ENCODE measurements around the gene SHMT2.

Gene SHMT2

DNA sequence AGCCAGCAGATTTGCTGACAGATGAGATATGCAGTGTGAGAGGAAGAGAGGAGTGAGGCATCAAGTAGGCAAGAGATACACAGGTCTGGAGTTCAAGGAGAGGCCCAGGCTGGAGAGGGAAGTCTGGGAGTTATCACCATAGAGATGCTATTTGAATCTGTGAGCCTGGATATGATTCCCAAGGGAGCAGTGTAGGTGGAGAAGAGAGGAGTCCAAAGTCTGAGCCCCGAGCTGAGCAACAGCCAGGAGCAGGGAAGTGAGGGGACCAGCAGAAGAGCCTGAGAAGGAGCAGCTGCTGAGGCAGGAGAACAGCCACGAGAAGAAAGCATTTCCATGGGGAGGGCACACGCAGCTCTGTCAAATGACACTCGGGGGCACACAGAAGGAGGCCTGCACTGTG, 33.1 kb upstream of the SHMT2 start:
- DNase-seq, result no peak

DNA sequence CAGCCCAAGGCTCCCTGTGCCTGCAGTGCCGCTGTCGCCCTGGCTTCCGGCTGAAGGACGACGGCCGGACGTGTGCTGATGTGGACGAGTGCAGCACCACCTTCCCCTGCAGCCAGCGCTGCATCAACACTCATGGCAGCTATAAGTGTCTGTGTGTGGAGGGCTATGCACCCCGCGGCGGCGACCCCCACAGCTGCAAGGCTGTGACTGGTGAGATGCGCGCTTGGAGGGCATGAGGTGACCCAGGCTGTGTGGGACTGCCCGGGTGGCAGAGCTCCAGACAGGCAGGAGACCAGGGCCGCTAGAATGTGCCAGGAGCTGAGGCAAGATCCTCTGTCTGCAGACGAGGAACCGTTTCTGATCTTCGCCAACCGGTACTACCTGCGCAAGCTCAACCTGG, 32.6 kb upstream of the SHMT2 start:
- no peak for DNase-seq

DNA sequence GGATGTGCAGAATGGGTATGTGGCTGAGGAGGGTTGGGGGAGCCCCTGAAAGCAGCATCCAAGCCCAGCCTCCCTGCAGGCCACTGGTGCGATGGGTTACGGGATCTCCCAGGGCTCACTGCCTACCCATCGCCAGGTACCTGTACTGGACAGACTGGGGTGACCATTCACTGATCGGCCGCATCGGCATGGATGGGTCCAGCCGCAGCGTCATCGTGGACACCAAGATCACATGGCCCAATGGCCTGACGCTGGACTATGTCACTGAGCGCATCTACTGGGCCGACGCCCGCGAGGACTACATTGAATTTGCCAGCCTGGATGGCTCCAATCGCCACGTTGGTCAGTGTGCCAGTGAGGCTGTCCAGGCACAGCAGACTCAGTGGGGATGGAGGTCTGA, 31.2 kb upstream of the SHMT2 start:
- no peak for DNase-seq

DNA sequence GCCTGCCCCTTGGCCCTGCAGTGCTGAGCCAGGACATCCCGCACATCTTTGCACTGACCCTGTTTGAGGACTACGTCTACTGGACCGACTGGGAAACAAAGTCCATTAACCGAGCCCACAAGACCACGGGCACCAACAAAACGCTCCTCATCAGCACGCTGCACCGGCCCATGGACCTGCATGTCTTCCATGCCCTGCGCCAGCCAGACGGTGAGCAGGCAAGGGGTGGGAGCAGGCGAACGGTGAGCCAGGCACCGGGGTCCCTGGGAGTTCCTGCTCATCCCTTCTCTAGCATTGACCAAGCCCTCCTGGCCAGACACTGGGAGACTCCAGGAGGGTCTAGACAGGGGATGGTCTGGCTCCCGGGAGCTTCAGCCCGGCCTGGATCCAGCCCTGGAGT, 30.3 kb upstream of the SHMT2 start:
- DNase-seq, result no peak

DNA sequence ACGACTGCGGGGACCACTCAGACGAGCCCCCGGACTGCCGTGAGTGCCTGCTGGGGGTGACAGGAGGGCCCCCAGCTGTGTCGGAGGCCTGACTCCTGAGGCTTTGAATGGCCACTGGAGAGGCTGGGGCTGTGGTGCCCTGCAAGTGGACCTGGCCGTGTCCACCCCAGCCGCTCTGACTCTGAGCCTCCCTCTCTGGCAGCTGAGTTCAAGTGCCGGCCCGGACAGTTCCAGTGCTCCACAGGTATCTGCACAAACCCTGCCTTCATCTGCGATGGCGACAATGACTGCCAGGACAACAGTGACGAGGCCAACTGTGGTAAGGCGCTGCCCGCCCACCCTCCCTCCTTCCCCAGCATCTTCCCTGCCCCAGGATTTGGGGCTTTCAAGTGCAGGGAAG, 29.0 kb upstream of the SHMT2 start:
- DNase-seq, result no peak

DNA sequence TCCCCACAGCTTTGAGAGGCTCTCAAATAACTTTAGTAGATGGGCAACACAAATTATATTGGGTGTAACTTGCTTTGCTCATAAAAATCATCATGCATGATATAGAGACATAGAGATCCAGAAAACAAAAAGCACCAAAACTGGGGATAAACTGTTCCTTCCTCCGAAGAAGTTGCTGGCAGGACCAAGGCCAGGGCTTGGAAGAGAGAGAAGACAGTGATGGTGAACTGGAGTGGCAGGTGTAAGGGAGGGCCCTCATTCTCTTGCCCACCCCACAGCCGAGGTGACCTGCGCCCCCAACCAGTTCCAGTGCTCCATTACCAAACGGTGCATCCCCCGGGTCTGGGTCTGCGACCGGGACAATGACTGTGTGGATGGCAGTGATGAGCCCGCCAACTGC, 28.3 kb upstream of the SHMT2 start:
- no peak for DNase-seq

DNA sequence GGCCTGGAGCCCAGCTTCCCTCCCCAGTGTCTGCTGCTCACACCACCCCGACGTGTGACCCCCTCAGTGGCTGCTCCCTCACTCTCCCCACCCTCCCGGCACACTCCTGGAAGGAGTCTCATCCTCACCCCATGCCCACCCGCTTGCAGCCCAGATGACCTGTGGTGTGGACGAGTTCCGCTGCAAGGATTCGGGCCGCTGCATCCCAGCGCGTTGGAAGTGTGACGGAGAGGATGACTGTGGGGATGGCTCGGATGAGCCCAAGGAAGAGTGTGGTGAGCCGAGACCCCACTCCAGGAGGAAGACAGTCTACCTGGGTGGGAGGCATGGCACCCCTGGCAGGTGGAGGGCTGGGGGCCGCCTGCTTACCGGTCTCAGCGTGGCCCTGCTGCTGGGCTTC, 27.9 kb upstream of the SHMT2 start:
- DNase-seq, result no peak

DNA sequence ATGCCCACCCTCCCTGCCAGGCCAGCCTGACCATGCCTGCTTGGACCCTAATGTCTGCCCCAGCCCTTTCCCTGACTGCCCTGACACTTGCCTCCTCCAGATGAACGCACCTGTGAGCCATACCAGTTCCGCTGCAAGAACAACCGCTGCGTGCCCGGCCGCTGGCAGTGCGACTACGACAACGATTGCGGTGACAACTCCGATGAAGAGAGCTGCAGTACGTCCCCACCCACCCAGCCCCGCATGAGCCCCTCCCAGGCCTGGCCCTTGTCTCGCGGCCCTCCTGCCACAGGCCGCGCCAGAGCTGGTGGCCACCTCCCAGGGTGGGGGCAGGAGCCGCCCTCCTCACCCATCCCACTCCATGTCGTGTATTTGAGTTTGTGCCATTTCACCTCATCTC, 27.2 kb upstream of the SHMT2 start:
- no peak for DNase-seq

DNA sequence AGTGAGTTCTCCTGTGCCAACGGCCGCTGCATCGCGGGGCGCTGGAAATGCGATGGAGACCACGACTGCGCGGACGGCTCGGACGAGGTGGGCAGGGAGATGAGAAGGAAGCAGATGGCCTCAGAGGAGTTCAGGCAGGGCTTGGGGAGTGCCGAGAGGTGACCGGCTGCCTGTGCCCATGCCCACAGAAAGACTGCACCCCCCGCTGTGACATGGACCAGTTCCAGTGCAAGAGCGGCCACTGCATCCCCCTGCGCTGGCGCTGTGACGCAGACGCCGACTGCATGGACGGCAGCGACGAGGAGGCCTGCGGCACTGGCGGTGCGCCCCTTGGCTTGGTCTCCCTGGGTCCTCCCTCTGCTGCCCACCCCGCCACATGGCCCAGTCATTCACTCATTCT, 26.3 kb upstream of the SHMT2 start:
- no peak for DNase-seq

DNA sequence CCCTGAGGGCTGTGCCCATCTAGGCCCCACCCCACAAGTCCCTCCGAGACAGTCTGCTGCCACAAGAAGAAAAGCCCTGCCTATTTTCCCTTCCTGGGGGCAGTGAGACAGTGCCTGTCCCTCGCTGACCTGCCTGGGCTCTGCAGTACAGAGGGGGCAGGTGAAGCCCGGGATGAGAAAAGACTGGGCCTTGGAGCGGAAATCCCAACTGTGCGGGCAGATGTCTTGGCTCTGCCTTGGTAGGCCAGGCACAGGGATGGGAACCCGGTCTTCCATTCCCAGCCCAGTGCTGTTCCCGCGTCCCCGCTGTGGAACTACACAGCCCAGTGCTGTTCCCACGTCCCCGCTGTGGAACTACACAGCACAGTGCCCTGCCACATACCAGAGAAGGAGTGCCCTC, 25.7 kb upstream of the SHMT2 start:
- no peak for DNase-seq

DNA sequence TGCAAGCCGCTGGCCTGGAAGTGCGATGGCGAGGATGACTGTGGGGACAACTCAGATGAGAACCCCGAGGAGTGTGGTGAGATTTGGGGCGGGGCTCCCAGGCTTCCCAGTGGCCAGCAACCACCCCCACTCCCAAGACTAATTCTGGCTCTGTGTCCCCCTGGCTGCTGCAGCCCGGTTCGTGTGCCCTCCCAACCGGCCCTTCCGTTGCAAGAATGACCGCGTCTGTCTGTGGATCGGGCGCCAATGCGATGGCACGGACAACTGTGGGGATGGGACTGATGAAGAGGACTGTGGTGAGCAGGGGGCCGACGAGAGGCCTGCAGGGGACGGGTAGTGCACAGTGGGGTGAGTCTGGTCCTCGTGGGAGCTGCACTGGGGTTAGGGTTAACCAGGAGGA, 25.1 kb upstream of the SHMT2 start:
- no peak for DNase-seq

DNA sequence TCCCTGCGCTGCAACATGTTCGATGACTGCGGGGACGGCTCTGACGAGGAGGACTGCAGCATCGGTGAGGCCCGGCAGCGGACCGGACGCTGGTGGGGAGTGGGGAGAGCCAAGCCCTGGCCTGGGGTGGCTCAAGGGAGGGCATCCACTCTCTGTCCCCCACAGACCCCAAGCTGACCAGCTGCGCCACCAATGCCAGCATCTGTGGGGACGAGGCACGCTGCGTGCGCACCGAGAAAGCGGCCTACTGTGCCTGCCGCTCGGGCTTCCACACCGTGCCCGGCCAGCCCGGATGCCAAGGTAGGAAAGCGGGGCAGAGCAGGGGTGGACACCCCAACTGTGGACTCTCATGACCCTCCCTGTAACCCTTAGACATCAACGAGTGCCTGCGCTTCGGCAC, 24.3 kb upstream of the SHMT2 start:
- no peak for DNase-seq

DNA sequence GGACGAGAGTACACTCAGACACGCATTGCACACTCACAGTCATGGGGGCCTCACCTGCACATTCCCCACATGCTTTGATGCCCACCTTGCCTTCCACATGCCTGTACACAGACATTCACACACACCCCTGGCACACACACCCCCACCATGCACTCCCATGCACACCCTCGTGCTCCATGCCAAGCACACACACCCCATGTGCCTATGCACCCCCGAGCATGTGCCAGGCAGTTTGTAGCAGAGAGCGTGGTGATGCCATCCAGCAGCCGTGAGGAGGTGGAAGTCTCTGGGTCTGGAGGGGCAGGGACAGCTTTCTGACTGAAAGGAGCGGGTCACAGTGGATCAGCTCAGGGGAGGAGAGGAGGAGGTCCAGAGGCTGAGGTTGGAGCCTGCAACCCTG, 23.6 kb upstream of the SHMT2 start:
- DNase-seq, result peak in 5 of 56 donors; percentile 8 to 36 (median 20)

DNA sequence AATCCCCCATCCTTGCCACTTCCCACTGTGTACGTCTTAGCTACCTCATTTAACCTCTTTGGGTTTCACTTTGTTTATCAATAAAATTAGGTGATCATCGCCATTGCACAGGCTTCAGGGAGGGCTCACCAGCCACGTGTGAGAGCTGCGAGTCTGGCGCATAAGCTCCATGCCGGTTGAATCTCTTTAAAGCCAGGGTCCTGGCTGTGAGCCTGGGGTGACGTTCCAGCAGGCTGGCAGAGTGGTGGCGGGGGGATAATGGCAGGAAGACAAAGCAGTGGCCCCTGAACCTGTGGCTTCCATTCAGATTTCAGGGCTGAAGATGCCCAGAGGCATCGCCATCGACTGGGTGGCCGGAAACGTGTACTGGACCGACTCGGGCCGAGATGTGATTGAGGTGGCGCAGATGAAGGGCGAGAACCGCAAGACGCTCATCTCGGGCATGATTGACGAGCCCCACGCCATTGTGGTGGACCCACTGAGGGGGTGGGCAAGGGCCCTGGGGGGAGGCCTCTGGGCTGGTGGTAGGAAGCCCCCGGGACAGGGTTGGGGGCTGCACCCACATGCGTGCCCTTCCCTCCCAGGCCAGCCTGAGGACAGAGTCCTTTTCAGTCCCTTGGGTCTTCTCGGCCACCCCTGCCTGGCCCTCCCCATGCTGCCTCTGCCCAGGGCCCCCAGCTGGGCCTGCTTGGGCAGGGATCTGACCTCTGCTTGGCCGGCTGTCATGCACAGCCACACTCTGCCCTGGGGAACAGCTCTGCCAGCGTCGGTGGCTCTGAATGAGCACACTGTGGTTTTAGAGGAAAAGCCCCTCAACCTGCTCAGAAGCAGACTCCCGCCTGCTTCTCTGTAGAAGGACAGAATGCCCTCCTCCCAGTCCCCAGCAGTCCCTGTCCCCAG, 21.5 kb upstream of the SHMT2 start:
- DNase-seq, result peak in 6 of 56 donors; percentile 17 to 33 (median 21)

DNA sequence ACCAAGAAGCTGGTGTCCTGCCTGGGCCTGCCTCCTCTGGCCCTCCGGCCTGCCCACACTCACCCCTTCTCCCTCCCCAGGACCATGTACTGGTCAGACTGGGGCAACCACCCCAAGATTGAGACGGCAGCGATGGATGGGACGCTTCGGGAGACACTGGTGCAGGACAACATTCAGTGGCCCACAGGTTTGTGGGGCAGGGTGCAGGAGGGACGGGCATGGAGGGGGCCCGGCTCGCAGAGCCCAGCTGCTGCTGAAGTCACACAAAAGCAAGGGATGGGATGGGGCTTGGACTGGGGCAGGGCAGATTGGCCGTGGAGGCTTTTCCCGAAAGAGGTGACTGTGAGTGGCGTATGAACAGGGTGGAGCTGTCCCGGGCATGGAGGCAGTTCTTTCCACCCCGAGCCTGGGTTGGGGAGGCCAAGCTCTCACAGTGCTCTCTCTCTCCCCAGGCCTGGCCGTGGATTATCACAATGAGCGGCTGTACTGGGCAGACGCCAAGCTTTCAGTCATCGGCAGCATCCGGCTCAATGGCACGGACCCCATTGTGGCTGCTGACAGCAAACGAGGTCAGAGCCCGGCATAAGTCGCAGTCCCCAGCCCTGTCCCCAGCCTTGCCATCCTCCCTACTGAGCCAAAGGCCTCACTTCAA, 20.8 kb upstream of the SHMT2 start:
- DNase-seq, result peak in 49 of 56 donors; percentile 7 to 83 (median 56)

DNA sequence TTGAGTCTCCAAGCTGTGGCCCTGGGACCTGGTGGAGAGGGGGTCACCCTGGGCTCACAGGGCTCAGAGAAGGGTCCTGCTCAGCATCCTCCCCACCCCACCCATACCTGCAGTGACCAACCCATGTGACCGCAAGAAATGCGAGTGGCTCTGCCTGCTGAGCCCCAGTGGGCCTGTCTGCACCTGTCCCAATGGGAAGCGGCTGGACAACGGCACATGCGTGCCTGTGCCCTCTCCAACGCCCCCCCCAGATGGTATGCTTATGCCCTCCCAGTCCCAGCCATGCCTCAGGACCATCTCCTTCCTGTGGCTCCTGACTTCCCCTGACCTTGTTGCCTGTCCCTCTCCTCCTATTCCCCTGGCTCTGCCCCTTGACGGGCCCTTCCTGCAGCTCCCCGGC, 19.6 kb upstream of the SHMT2 start:
- no peak for DNase-seq

DNA sequence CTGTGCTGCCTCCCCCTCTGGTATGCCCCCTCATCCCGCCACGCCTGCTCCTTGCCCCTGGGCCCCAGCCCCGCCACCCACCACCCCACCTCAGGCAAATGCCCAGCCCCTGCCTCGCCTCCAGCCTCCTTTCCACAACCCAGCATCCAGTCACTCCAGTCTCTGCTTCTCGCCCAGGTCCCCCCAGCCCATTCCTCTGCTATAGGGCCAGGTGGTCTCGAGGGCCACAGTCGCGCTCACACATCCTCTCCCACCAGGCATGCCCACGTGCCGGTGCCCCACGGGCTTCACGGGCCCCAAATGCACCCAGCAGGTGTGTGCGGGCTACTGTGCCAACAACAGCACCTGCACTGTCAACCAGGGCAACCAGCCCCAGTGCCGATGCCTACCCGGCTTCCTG, 19.1 kb upstream of the SHMT2 start:
- no peak for DNase-seq

DNA sequence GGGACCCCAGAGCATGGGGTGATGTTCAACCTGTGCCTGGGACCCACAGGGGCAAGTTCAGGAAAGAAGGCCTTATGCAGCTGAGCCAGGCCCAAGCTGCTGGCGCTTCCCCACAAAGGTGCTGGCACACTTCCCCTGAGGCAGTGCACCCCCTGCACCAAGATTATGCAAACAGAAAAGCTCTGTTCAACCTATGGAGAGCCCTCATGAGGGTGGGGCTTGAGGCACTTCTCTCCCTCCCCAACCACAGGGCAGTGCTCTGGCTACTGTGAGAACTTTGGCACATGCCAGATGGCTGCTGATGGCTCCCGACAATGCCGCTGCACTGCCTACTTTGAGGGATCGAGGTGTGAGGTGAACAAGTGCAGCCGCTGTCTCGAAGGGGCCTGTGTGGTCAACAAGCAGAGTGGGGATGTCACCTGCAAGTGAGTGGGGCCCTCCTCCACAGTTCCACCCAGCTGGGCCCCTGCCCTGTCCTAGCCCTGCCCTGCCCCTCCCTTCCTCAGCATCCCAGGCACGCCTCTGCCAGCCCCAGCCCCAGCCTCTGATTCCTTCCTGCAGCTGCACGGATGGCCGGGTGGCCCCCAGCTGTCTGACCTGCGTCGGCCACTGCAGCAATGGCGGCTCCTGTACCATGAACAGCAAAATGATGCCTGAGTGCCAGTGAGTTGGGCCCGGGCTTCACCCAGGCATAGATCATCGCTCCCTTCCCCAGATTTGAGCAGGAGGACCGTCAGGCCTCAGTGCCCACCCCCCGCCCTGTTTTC, 18.4 kb upstream of the SHMT2 start:
- no peak for DNase-seq

DNA sequence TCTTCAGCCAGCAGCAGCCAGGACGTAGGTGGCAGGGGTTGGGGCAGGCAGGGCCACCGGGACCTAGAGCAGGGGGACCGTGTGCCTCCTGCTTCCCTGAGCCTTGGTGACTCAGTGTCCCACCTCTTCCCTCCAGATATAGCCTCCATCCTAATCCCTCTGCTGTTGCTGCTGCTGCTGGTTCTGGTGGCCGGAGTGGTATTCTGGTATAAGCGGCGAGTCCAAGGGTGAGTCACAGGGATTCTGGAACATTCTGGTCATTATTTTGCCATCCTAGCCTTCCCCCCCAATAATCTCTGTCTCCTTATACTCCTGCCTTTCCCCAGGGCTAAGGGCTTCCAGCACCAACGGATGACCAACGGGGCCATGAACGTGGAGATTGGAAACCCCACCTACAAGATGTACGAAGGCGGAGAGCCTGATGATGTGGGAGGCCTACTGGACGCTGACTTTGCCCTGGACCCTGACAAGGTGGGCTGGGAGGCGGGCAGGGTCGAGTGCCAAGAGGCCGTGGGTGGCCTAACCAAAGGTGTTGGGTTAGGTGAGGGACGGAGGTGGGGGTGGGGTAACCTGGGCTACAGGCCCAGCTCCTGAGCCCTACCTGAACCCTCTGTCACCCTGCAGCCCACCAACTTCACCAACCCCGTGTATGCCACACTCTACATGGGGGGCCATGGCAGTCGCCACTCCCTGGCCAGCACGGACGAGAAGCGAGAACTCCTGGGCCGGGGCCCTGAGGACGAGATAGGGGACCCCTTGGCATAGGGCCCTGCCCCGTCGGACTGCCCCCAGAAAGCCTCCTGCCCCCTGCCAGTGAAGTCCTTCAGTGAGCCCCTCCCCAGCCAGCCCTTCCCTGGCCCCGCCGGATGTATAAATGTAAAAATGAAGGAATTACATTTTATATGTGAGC, 17.5 kb upstream of the SHMT2 start:
- DNase-seq, result no peak

DNA sequence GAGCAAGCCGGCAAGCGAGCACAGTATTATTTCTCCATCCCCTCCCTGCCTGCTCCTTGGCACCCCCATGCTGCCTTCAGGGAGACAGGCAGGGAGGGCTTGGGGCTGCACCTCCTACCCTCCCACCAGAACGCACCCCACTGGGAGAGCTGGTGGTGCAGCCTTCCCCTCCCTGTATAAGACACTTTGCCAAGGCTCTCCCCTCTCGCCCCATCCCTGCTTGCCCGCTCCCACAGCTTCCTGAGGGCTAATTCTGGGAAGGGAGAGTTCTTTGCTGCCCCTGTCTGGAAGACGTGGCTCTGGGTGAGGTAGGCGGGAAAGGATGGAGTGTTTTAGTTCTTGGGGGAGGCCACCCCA, 16.8 kb upstream of the SHMT2 start:
- no peak for DNase-seq

DNA sequence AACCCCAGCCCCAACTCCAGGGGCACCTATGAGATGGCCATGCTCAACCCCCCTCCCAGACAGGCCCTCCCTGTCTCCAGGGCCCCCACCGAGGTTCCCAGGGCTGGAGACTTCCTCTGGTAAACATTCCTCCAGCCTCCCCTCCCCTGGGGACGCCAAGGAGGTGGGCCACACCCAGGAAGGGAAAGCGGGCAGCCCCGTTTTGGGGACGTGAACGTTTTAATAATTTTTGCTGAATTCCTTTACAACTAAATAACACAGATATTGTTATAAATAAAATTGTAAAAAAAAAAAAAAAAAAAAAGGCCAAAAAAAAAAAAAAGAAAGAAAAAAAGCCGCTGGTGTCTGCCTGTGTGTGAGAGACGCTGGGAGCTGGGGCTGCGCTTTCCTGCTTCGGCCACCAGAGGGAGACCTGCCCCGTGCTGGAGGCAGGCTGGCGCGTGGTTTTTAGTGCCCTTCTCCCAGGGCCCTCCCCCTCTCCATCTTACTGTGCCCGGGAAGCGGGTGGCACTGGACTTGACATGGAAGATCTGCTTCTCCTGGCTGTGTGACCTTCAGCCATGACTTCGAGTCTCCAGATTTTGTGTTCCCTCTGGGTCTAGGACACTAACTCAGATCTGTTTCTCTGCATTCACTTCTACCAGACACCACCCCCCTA, 16.3 kb upstream of the SHMT2 start:
- peak in 55 of 56 donors; percentile 22 to 91 (median 72) for DNase-seq

Measured in nucleus accumbens (tissue), 56 donors.